PC-9 (cell line): ENCODE results near the gene DIAPH2. TPM values are rescaled to one million over a fixed set of nuclear protein-coding genes. Genes with fewer than 3 reads are reported as not detected.

Experiments
- BruUV-seq: library from RNA; stranded (reverse); fragments of 400-500 nt; replicated peaks from 2 replicates; lab custom pipeline; 2021; lab: Mats Ljungman, UMichigan
- CTCF ChIA-PET: fragments of 300-600 bp; sonication (Branson Sonifier 250); formaldehyde crosslinking; loops from one replicate; lab custom pipeline; 2022; ENCODE audit warnings: antibody characterized with exemption; lab: Charles Lee
- POLR2A ChIA-PET: fragments of 300-600 bp; sonication (Branson Sonifier 250); formaldehyde crosslinking; loops from one replicate; lab custom pipeline; 2022; ENCODE audit warnings: antibody characterized with exemption; ENCODE audit not compliant: unreplicated experiment; lab: Charles Lee
- DNase-seq, 2 experiments: peaks; one replicate each; pipeline versions ENCODE4 v3.0.0 to v3.0.0-alpha.2; 2015 to 2022; ENCODE audit warnings: mixed read lengths in 1 of 2
- H2AFZ ChIP-seq: fragments of 200-600 bp; sonication (generic); 2 replicates; pipeline ENCODE4 v1.8.1; 2017; ENCODE audit warnings: antibody characterized with exemption
- H3F3A ChIP-seq: fragments of 200-600 bp; sonication (generic); 2 replicates; pipeline ENCODE4 v1.8.1; 2017; ENCODE audit warnings: antibody characterized with exemption, mild to moderate bottlenecking, low read depth; ENCODE audit not compliant: insufficient read depth
- H3K27ac ChIP-seq: fragments of 200-600 bp; sonication (generic); 2 replicates; pipeline ENCODE4 v1.6.1; 2016; ENCODE audit warnings: mixed run types
- H3K27me3 ChIP-seq: fragments of 200-600 bp; sonication (generic); 2 replicates; pipeline ENCODE4 v1.6.1; 2016; ENCODE audit warnings: low read depth, mixed run types; ENCODE audit not compliant: insufficient read depth
- H3K36me3 ChIP-seq: fragments of 200-600 bp; sonication (generic); 2 replicates; pipeline ENCODE4 v1.6.1; 2016; ENCODE audit warnings: low read depth, mixed run types
- H3K4me1 ChIP-seq: fragments of 200-600 bp; sonication (generic); replicated peaks from 2 replicates; pipeline ENCODE4 v1.6.1; 2016; ENCODE audit warnings: mixed run types; ENCODE audit not compliant: insufficient read depth
- H3K4me2 ChIP-seq: fragments of 200-600 bp; sonication (generic); 2 replicates; pipeline ENCODE4 v1.6.1; 2017; ENCODE audit warnings: mixed run types
- H3K4me3 ChIP-seq: fragments of 200-600 bp; sonication (generic); 2 replicates; pipeline ENCODE4 v1.6.1; 2016; ENCODE audit warnings: mixed run types
- H3K79me2 ChIP-seq: fragments of 200-600 bp; sonication (generic); 2 replicates; pipeline ENCODE4 v1.6.1; 2017; ENCODE audit warnings: low read depth, mixed run types
- H3K9me2 ChIP-seq: fragments of 200-600 bp; sonication (generic); 2 replicates; pipeline ENCODE4 v1.8.1; 2017; ENCODE audit warnings: mild to moderate bottlenecking; ENCODE audit not compliant: insufficient read depth
- H3K9me3 ChIP-seq: fragments of 200-600 bp; sonication (generic); 2 replicates; pipeline ENCODE4 v1.8.1; 2016; ENCODE audit warnings: low read depth; ENCODE audit not compliant: insufficient read depth
- H4K20me1 ChIP-seq: fragments of 200-600 bp; sonication (generic); 2 replicates; pipeline ENCODE4 v1.8.1; 2017; ENCODE audit not compliant: insufficient read depth
- EZH2 ChIP-seq: fragments of 200-600 bp; sonication (generic); IDR thresholded peaks from 2 replicates; pipeline ENCODE4 v1.8.0; 2017; ENCODE audit warnings: antibody characterized with exemption, low read depth
- intact Hi-C: fragments of 100-400 bp; cut with micrococcal nuclease; formaldehyde crosslinking; loops from one replicate; pipeline ENCODE4 v1.10.0; 2022; ENCODE audit not compliant: unreplicated experiment
- total RNA-seq: library from RNA; stranded (reverse); gene quantifications from 2 replicates; pipeline ENCODE4 v1.2.3, GENCODE V29; 2021
- TF ChIP-seq, protein P1 (sequence below): fragments of 200-600 bp; sonication (generic); conservative IDR thresholded peaks from 2 replicates; pipeline ENCODE4 v1.6.1; 2017; ENCODE audit warnings: mixed run types, antibody characterized with exemption, mild to moderate bottlenecking, moderate library complexity

The DIAPH2 gene
- total RNA-seq, 1 experiment from 2014 or later: 12.0 TPM

DNA sequence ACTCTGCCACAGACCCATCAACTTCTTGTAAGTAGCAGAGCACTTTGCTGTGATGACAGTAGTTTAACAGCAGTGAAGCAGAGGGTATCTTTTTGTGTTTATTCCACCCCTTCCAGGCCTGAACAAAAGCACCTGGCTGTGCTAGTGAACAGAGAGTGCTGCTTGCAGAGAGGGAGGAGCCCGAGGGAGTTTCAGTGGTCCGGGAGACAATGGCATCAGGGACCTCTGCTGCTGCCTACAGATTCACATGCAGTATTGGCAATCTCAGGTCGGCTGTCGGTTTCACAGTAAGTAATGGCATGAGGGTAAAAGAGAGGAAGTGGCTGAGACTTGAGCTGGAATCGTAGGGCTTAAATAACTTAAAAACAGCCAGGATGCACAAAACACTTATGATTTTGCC, 954.9 kb downstream of the DIAPH2 start:
- Histone ChIP-seq H3K4me3 (no peak overlapping the region), H3K79me2 (no peaks in the 10 kb centered on the region), H3K36me3 (no peaks in the 10 kb centered on the region), H3K4me1 (no peaks in the 10 kb centered on the region), H3K9me2 (no peaks in the 10 kb centered on the region), H2AFZ (no peak overlapping the region), H3K27ac (no peak overlapping the region), H3K27me3 (no peaks in the 10 kb centered on the region), H3K4me2 (no peak overlapping the region), H3F3A (no peaks in the 10 kb centered on the region), H3K9me3 (no peaks in the 10 kb centered on the region), H4K20me1 (no peaks in the 10 kb centered on the region)
- CTCF ChIA-PET: no interaction called here
- intact Hi-C loops: no loop called here
- POLR2A ChIA-PET: no interaction called here
- no peak for DNase-seq
- no peak for TF ChIP-seq EZH2
- TF ChIP-seq, protein P1, sequence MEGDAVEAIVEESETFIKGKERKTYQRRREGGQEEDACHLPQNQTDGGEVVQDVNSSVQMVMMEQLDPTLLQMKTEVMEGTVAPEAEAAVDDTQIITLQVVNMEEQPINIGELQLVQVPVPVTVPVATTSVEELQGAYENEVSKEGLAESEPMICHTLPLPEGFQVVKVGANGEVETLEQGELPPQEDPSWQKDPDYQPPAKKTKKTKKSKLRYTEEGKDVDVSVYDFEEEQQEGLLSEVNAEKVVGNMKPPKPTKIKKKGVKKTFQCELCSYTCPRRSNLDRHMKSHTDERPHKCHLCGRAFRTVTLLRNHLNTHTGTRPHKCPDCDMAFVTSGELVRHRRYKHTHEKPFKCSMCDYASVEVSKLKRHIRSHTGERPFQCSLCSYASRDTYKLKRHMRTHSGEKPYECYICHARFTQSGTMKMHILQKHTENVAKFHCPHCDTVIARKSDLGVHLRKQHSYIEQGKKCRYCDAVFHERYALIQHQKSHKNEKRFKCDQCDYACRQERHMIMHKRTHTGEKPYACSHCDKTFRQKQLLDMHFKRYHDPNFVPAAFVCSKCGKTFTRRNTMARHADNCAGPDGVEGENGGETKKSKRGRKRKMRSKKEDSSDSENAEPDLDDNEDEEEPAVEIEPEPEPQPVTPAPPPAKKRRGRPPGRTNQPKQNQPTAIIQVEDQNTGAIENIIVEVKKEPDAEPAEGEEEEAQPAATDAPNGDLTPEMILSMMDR: no peak
- no TSS peak for BruUV-seq

Other genes with a start within 250 kb of the DIAPH2 start
- 0.46 and 0.93 TPM in 2 replicates for gene RPA4, start 199.1 kb downstream of the DIAPH2 start, total RNA-seq